CD8-positive, alpha-beta memory T cell (primary cell): ENCODE data around the gene IQCC. TPM values are rescaled to one million over a fixed set of nuclear protein-coding genes. Genes with fewer than 3 reads are reported as not detected.

Source experiments
- CTCF ChIA-PET: fragments of 350-600 bp; sonication (Branson Sonifier 250); formaldehyde crosslinking; loops from one replicate; lab custom pipeline; 2021; ENCODE audit warnings: antibody characterized with exemption; lab: Charles Lee
- POLR2A ChIA-PET: fragments of 350-600 bp; sonication (Branson Sonifier 250); formaldehyde crosslinking; loops from one replicate; lab custom pipeline; 2021; ENCODE audit warnings: antibody characterized with exemption; lab: Charles Lee
- DNase-seq, 5 donors: peaks; one replicate each; pipeline versions ENCODE4 v3.0.0 to v3.0.0-alpha.2; 2020 to 2022; ENCODE audit warnings: mixed read lengths in 1 of 5
- H3K27ac ChIP-seq: one replicate; pipeline ENCODE4 v1.7.0; 2013; ENCODE audit warnings: low read depth, mild to moderate bottlenecking, low read length, moderate library complexity
- H3K27me3 ChIP-seq: 2 replicates; pipeline ENCODE4 v1.7.0; 2013; ENCODE audit warnings: low read length, mild to moderate bottlenecking; ENCODE audit not compliant: insufficient read depth, poor library complexity, severe bottlenecking
- H3K36me3 ChIP-seq: 2 replicates; pipeline ENCODE4 v1.7.0; 2013; ENCODE audit warnings: mild to moderate bottlenecking, low read length, moderate library complexity; ENCODE audit not compliant: insufficient read depth
- H3K4me1 ChIP-seq: 2 replicates; pipeline ENCODE4 v1.7.0; 2013; ENCODE audit warnings: mild to moderate bottlenecking, low read length, moderate library complexity; ENCODE audit not compliant: insufficient read depth
- H3K4me3 ChIP-seq: 2 replicates; pipeline ENCODE4 v1.7.0; 2013; ENCODE audit warnings: mild to moderate bottlenecking, low read length
- H3K9me3 ChIP-seq: 2 replicates; pipeline ENCODE4 v1.7.0; 2013; ENCODE audit warnings: mild to moderate bottlenecking, low read length
- H3K27ac Mint-ChIP-seq, 8 donors: one replicate each; pipeline ENCODE4 v1.8.0; 2020 to 2021; ENCODE audit warnings: mixed read lengths in 8 of 8, mild to moderate bottlenecking in 6 of 8, inconsistent platforms in 3 of 8, moderate library complexity in 3 of 8
- H3K27me3 Mint-ChIP-seq, 2 donors: one replicate each; pipeline ENCODE4 v1.8.0; 2020 to 2021; ENCODE audit warnings: mixed read lengths in 2 of 2, mild to moderate bottlenecking in 1 of 2, moderate library complexity in 1 of 2
- H3K36me3 Mint-ChIP-seq, 3 donors: one replicate each; pipeline ENCODE4 v1.8.0; 2020 to 2021; ENCODE audit warnings: mixed read lengths in 3 of 3, inconsistent platforms in 1 of 3, mild to moderate bottlenecking in 1 of 3
- H3K4me1 Mint-ChIP-seq, 3 donors: one replicate each; pipeline ENCODE4 v1.8.0; 2020 to 2021; ENCODE audit warnings: mixed read lengths in 3 of 3, inconsistent platforms in 1 of 3, mild to moderate bottlenecking in 1 of 3
- H3K4me3 Mint-ChIP-seq, 7 donors: one replicate each; pipeline ENCODE4 v1.8.0; 2020 to 2021; ENCODE audit warnings: mixed read lengths in 7 of 7, mild to moderate bottlenecking in 6 of 7, moderate library complexity in 4 of 7, inconsistent platforms in 2 of 7
- H3K9me3 Mint-ChIP-seq, 5 donors: one replicate each; pipeline ENCODE4 v1.8.0; 2020 to 2022; ENCODE audit warnings: mixed read lengths in 5 of 5, mild to moderate bottlenecking in 3 of 5, moderate library complexity in 2 of 5, inconsistent platforms in 1 of 5
- polyA plus RNA-seq: library from polyadenylated mRNA; unstranded; fragments of 300-500 nt; fragmentation: Illumina TruSeq; gene quantifications from one replicate; pipeline ENCODE4 v1.2.3, GENCODE V29; 2021
- total RNA-seq, 2 experiments: library from RNA; stranded (reverse); gene quantifications; one replicate each; pipeline ENCODE4 v1.2.3, GENCODE V29; 2021

Gene IQCC
- total and polyA plus RNA-seq, 3 experiments from 2014 or later: 1.6 to 5.7 (median 5.6) TPM

GRCh38 chr1:32250893-32251716 lies 45.6 kb downstream of the IQCC start, which contains the start of gene LCK:
Gene LCK, plus strand, starts transcription at chr1:32251265. Its CDS starts 23,065 bp downstream, at chr1:32274330.
- Mint-ChIP-seq H3K9me3 (no peaks in the 10 kb centered on the region), H3K4me3 (peak within 1 kb of the TSS; percentile 92 to 100 (median 98)), H3K27me3 (peaks cover 0 to 4% of the 10 kb centered on the region in 2 donors), H3K4me1 (peaks cover 52 to 69% (median 53%) of the 10 kb centered on the region in 3 donors), H3K36me3 (peaks cover 9 to 45% (median 12%) of the 10 kb centered on the region in 3 donors), H3K27ac (peak within 1 kb of the TSS; percentile 96 to 100 (median 99))
- H3K4me1 ChIP-seq: peaks cover 53% of the 10 kb centered on the region
- POLR2A ChIA-PET: interaction anchor here (0.6 to 3.1 kb wide), 11 partner anchors 9 to 325 kb away, joined by 3 to 31 read pairs (median 5); partner anchors contain the start of genes HDAC1 and KPNA6
- H3K27ac ChIP-seq: peak within 1 kb of the TSS; percentile 85
- H3K36me3 ChIP-seq: no peaks in the 10 kb centered on the region
- no peaks in the 10 kb centered on the region for H3K27me3 ChIP-seq
- H3K9me3 ChIP-seq: no peaks in the 10 kb centered on the region
- CTCF ChIA-PET: interaction anchor here (0.8 to 13.4 kb wide), 8 partner anchors 13 to 112 kb away, joined by 3 to 181 read pairs (median 14); partner anchors contain the start of gene HDAC1
- DNase-seq: peak in 4 of 5 donors; percentile 50 to 76 (median 70)
- peak within 1 kb of the TSS; percentile 91 for H3K4me3 ChIP-seq

GRCh38 chr1:32255072-32256071 lies 49.9 kb downstream of the IQCC start:
- H3K27me3 ChIP-seq: no peaks in the 10 kb centered on the region
- peak in 1 of 5 donors; percentile 56 for DNase-seq
- peak overlapping the region; percentile 60 for H3K4me3 ChIP-seq
- Mint-ChIP-seq H3K9me3 (no peaks in the 10 kb centered on the region), H3K36me3 (peaks cover 9 to 66% (median 20%) of the 10 kb centered on the region in 3 donors), H3K27ac (peak overlapping the region; percentile 76 to 100 (median 92)), H3K27me3 (peaks cover 0 to 2% of the 10 kb centered on the region in 2 donors), H3K4me1 (peaks cover 51 to 65% (median 56%) of the 10 kb centered on the region in 3 donors), H3K4me3 (peak overlapping the region; percentile 88 to 100 (median 96))
- POLR2A ChIA-PET: interaction anchor here (0.6 to 3.4 kb wide), 11 partner anchors 9 to 139 kb away, joined by 3 to 21 read pairs (median 4); partner anchors contain the start of gene BSDC1
- CTCF ChIA-PET: interaction anchor here (0.8 to 16.9 kb wide), 8 partner anchors 3 to 81 kb away, joined by 3 to 181 read pairs (median 6); partner anchors contain the start of genes FAM167B, LCK and MARCKSL1
- H3K9me3 ChIP-seq: no peaks in the 10 kb centered on the region
- peaks cover 47% of the 10 kb centered on the region for H3K4me1 ChIP-seq
- no peak overlapping the region for H3K27ac ChIP-seq
- H3K36me3 ChIP-seq: no peaks in the 10 kb centered on the region

- Mint-ChIP-seq H3K27ac (peak overlapping the region; percentile 85 to 99 (median 95)), H3K27me3 (peaks cover 0 to 2% of the 10 kb centered on the region in 2 donors), H3K9me3 (no peaks in the 10 kb centered on the region), H3K36me3 (peaks cover 12 to 59% (median 23%) of the 10 kb centered on the region in 3 donors), H3K4me1 (peaks cover 48 to 63% (median 56%) of the 10 kb centered on the region in 3 donors), H3K4me3 (peak overlapping the region; percentile 71 to 91 (median 84))
- peak overlapping the region; percentile 28 for H3K27ac ChIP-seq
- no peaks in the 10 kb centered on the region for H3K9me3 ChIP-seq
- peak in 1 of 5 donors; percentile 47 for DNase-seq
- peaks cover 46% of the 10 kb centered on the region for H3K4me1 ChIP-seq
- H3K4me3 ChIP-seq: peak overlapping the region; percentile 48
- POLR2A ChIA-PET: interaction anchor here (1.0 to 1.3 kb wide), 2 partner anchors 14 to 35 kb away, joined by 3 to 4 read pairs; no protein-coding TSS in a partner anchor
- no peaks in the 10 kb centered on the region for H3K36me3 ChIP-seq
- CTCF ChIA-PET: interaction anchor here (0.9 to 16.9 kb wide), 5 partner anchors 4 to 41 kb away, joined by 3 to 181 read pairs (median 8); partner anchors contain the start of genes FAM167B and LCK
- H3K27me3 ChIP-seq: no peaks in the 10 kb centered on the region
Observed at GRCh38 chr1:32256473-32257226, 51.2 kb downstream of the IQCC start.

GRCh38 chr1:32257227-32257508 lies 51.7 kb downstream of the IQCC start:
- H3K27me3 ChIP-seq: no peaks in the 10 kb centered on the region
- peak overlapping the region; percentile 85 to 99 (median 95) for H3K27ac Mint-ChIP-seq
- no peak for DNase-seq
- no peaks in the 10 kb centered on the region for H3K9me3 ChIP-seq
- peaks cover 12 to 54% (median 20%) of the 10 kb centered on the region in 3 donors for H3K36me3 Mint-ChIP-seq
- H3K36me3 ChIP-seq: no peaks in the 10 kb centered on the region
- H3K27ac ChIP-seq: no peak overlapping the region
- no peaks in the 10 kb centered on the region for H3K9me3 Mint-ChIP-seq
- peak overlapping the region; percentile 71 to 91 (median 84) for H3K4me3 Mint-ChIP-seq
- CTCF ChIA-PET: interaction anchor here (0.9 to 16.9 kb wide), 3 partner anchors 5 to 16 kb away, joined by 3 to 181 read pairs (median 181); partner anchors contain the start of genes FAM167B and LCK
- H3K4me3 ChIP-seq: peak overlapping the region; percentile 48
- H3K27me3 Mint-ChIP-seq: no peaks in the 10 kb centered on the region
- peaks cover 48 to 63% (median 60%) of the 10 kb centered on the region in 3 donors for H3K4me1 Mint-ChIP-seq
- H3K4me1 ChIP-seq: peaks cover 46% of the 10 kb centered on the region
- POLR2A ChIA-PET: interaction anchor here (1.3 kb wide), 1 partner anchor 34 kb away, joined by 4 read pairs; no protein-coding TSS in a partner anchor

Other genes with a start within 250 kb of the IQCC start
- 100 to 1,000 TPM; 210 TPM for gene KHDRBS1, start 191.8 kb upstream of the IQCC start, total RNA-seq
- 117 TPM for gene KHDRBS1, start 191.8 kb upstream of the IQCC start, polyA plus RNA-seq
- gene TMEM39B, start 132.7 kb upstream of the IQCC start, total RNA-seq: 10 to 100 TPM; 23.4 to 25.8 TPM
- 2.4 TPM for gene TMEM39B, start 132.7 kb upstream of the IQCC start, polyA plus RNA-seq
- gene KPNA6, start 97.6 kb upstream of the IQCC start, total RNA-seq: 10 to 100 TPM; 91.8 to 96.7 TPM
- 29.3 TPM for gene KPNA6, start 97.6 kb upstream of the IQCC start, polyA plus RNA-seq
- 10 to 100 TPM; 99.0 to 99.9 TPM for gene TXLNA, start 26.0 kb upstream of the IQCC start, total RNA-seq
- gene TXLNA, start 26.0 kb upstream of the IQCC start, polyA plus RNA-seq: 31.2 TPM
- gene CCDC28B, start 5.1 kb upstream of the IQCC start, total RNA-seq: 10 to 100 TPM; 20.6 to 21.0 TPM
- 14.7 TPM for gene CCDC28B, start 5.1 kb upstream of the IQCC start, polyA plus RNA-seq
- gene DCDC2B, start 3.4 kb downstream of the IQCC start, total RNA-seq: under 1 TPM in 1 of 2 experiments, not detected in 1; 0.11 TPM
- 0.13 TPM for gene DCDC2B, start 3.4 kb downstream of the IQCC start, polyA plus RNA-seq
- 10 to 100 TPM; 10.9 to 12.2 TPM for gene TMEM234, start 16.7 kb downstream of the IQCC start, total RNA-seq
- gene TMEM234, start 16.7 kb downstream of the IQCC start, polyA plus RNA-seq: 6.5 TPM
- gene EIF3I, start 16.7 kb downstream of the IQCC start, total RNA-seq: 100 to 1,000 TPM; 381 to 390 TPM
- 173 TPM for gene EIF3I, start 16.7 kb downstream of the IQCC start, polyA plus RNA-seq
- under 1 TPM; 0.33 to 0.63 TPM for gene FAM167B, start 41.6 kb downstream of the IQCC start, total RNA-seq
- gene FAM167B, start 41.6 kb downstream of the IQCC start, polyA plus RNA-seq: not detected
- gene LCK, start 45.6 kb downstream of the IQCC start, total RNA-seq: 100 to 1,000 TPM; 288 to 297 TPM
- gene LCK, start 45.6 kb downstream of the IQCC start, polyA plus RNA-seq: 937 TPM
- 100 to 1,000 TPM; 164 to 172 TPM for gene HDAC1, start 86.4 kb downstream of the IQCC start, total RNA-seq
- gene HDAC1, start 86.4 kb downstream of the IQCC start, polyA plus RNA-seq: 180 TPM
- gene MARCKSL1, start 130.6 kb downstream of the IQCC start, total RNA-seq: 10 to 100 TPM; 11.6 to 12.1 TPM
- gene MARCKSL1, start 130.6 kb downstream of the IQCC start, polyA plus RNA-seq: 45.8 TPM
- 1 to 10 TPM; 4.4 to 5.2 TPM for gene FAM229A, start 156.8 kb downstream of the IQCC start, total RNA-seq
- 0.40 TPM for gene FAM229A, start 156.8 kb downstream of the IQCC start, polyA plus RNA-seq
- gene TSSK3, start 156.9 kb downstream of the IQCC start, total RNA-seq: 1 to 10 TPM in 1 of 2 experiments, under 1 TPM in 1; 0.33 to 1.1 TPM
- 0.44 TPM for gene TSSK3, start 156.9 kb downstream of the IQCC start, polyA plus RNA-seq
- 10 to 100 TPM; 35.1 to 37.6 TPM for gene BSDC1, start 188.8 kb downstream of the IQCC start, total RNA-seq
- gene BSDC1, start 188.8 kb downstream of the IQCC start, polyA plus RNA-seq: 50.0 TPM